Measurements from ENCODE around the gene BCAP31. TPM values are rescaled to one million over a fixed set of nuclear protein-coding genes. Genes with fewer than 3 reads are reported as not detected.

The BCAP31 gene
- total RNA-seq, 1 donor from 2014 or later: 117 TPM

GRCh38 chrX:153662266-153662665 is 61.9 kb downstream of the BCAP31 start:
- H3K36me3 Mint-ChIP-seq (ENCODE audit: low read depth): no peaks in the 10 kb centered on the region
- peak; percentile 59 for TF ChIP-seq CTCF (conservative IDR thresholded peaks at IDR 0.05)
- no peak for DNase-seq (ENCODE audit: low read depth, low spot score)
- no peak overlapping the region for H3K27ac Mint-ChIP-seq (ENCODE audit: unreplicated experiment)
- no peaks in the 10 kb centered on the region for H3K4me1 Mint-ChIP-seq
- H3K9me3 Mint-ChIP-seq: no peaks in the 10 kb centered on the region
- no peak overlapping the region for H3K4me3 Mint-ChIP-seq
- peaks cover 65% of the 10 kb centered on the region for H3K27me3 Mint-ChIP-seq (ENCODE audit: low read depth)

GRCh38 chrX:153659268-153659667 is 64.9 kb downstream of the BCAP31 start:
- no peak for TF ChIP-seq CTCF (conservative IDR thresholded peaks at IDR 0.05)
- peaks cover 36% of the 10 kb centered on the region for H3K27me3 Mint-ChIP-seq (ENCODE audit: low read depth)
- no peaks in the 10 kb centered on the region for H3K36me3 Mint-ChIP-seq (ENCODE audit: low read depth)
- H3K27ac Mint-ChIP-seq (ENCODE audit: unreplicated experiment): no peak overlapping the region
- no peaks in the 10 kb centered on the region for H3K9me3 Mint-ChIP-seq
- no peaks in the 10 kb centered on the region for H3K4me1 Mint-ChIP-seq
- no peak for DNase-seq (ENCODE audit: low read depth, low spot score)
- H3K4me3 Mint-ChIP-seq: no peak overlapping the region

- Mint-ChIP-seq H3K27me3 (ENCODE audit: low read depth) (peaks cover 24% of the 10 kb centered on the region), H3K4me1 (no peaks in the 10 kb centered on the region), H3K27ac (ENCODE audit: unreplicated experiment) (no peak overlapping the region), H3K36me3 (ENCODE audit: low read depth) (peaks cover 2% of the 10 kb centered on the region), H3K9me3 (peaks cover 3% of the 10 kb centered on the region), H3K4me3 (no peak overlapping the region)
- TF ChIP-seq CTCF (conservative IDR thresholded peaks at IDR 0.05): no peak
- DNase-seq (ENCODE audit: low read depth, low spot score): no peak
Measured at GRCh38 chrX:153657161-153657560, 67.0 kb downstream of the BCAP31 start.

GRCh38 chrX:153653556-153653955 is 70.6 kb downstream of the BCAP31 start:
- Mint-ChIP-seq H3K36me3 (ENCODE audit: low read depth) (peaks cover 9% of the 10 kb centered on the region), H3K4me1 (peaks cover 8% of the 10 kb centered on the region), H3K27ac (ENCODE audit: unreplicated experiment) (no peak overlapping the region), H3K9me3 (peaks cover 3% of the 10 kb centered on the region), H3K4me3 (no peak overlapping the region), H3K27me3 (ENCODE audit: low read depth) (peaks cover 4% of the 10 kb centered on the region)
- TF ChIP-seq CTCF (conservative IDR thresholded peaks at IDR 0.05): no peak
- no peak for DNase-seq (ENCODE audit: low read depth, low spot score)

GRCh38 chrX:153651540-153652079 is 72.6 kb downstream of the BCAP31 start:
- Mint-ChIP-seq H3K36me3 (ENCODE audit: low read depth) (peaks cover 9% of the 10 kb centered on the region), H3K9me3 (peaks cover 3% of the 10 kb centered on the region), H3K4me1 (peaks cover 8% of the 10 kb centered on the region), H3K4me3 (no peak overlapping the region), H3K27ac (ENCODE audit: unreplicated experiment) (no peak overlapping the region), H3K27me3 (ENCODE audit: low read depth) (peaks cover 12% of the 10 kb centered on the region)
- DNase-seq (ENCODE audit: low read depth, low spot score): no peak
- peak; percentile 46 for TF ChIP-seq CTCF (conservative IDR thresholded peaks at IDR 0.05)
